GM11168 (cell line): ENCODE measurements around the gene INO80D.

ENCODE experiments used
- in situ Hi-C: fragments of 300-500 bp; cut with MboI; formaldehyde crosslinking; loops from one replicate; pipeline ENCODE4 v1.12.0; 2022; ENCODE audit warnings: low sequenced_read_pairs; ENCODE audit not compliant: unreplicated experiment

Gene INO80D

DNA sequence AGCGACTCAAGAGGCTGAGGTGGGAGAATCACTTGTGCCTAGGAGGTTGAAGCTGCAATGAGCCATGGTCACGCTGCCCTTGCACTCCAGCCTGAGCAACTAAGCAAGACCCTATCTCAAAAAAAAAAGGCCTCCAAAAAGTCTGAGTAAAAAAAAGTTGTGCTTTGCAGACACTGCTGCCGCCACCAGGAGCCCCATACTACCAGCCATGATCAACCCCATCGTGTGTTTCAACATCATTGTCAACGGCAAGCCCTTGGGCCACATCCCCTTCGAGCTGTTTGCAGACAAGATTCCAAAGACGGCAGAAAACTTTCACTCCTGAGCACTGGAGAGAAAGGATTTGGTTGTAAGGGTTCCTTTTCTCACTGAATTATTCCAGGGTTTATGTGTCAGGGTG, 137.1 kb downstream of the INO80D start:
- in situ Hi-C loops = no loop called here

DNA sequence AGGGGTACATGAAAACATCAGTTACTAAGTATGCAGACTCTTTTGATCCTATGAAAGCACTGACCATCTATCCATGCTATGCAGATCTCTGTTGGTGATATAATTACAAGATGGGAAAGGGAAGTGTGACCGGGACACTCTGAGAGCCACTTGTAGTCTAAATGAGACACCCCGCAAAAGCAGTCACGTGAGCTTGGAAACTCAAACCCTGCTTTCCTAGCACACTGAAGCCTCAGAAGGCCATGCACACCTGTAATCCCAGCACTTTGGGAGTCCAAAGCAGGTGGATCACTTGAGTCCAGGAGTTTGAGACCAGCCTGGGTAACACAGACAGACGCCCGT, 137.5 kb downstream of the INO80D start:
- in situ Hi-C loops = no loop called here

DNA sequence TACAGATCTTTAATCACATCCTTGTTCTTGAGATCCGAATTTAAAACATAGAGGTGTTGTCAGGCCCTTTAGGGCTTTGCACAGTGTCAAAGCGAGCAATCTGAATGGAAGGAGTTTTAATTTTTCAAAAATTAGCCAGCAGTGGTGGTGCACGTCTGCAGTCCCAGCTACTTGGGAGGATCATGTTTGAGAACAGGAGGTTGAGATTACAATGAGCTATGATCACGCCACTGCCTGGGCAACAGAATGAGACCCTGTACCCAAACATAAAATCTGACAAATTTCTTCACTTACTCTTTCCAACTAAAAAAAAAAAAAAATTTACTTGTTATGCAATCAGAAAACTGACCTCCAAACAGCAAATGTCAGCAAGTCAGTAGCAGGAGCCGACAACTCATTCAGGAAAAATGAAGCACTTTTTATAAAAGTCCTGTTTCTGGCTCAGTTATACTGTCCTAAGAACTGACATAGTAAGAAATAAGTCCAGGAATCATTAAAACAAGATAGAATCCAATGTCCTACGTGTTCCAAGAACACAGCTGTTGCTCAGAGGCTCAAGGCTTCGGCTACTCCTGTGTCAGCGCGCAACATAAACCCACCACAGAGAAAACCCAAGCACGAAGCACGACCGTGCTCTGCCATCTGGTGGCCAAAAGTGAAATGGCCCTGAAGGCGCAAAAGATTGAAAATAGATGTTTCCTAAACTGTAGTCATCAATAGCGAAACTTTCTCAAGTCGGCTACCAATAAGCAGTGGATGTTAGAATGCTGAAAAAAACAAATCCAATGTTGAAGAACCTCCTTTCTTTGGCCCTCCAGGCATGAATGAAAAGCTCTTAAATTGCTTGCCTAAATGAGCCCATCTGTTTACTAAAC, 138.1 kb downstream of the INO80D start:
- in situ Hi-C loops = no loop called here

GRCh38 chr2:205946226-205946625, 139.7 kb downstream of the INO80D start:
- in situ Hi-C loops = no loop called here
